ENCODE results near the gene STK4.
"Not testable (repeated sequence)": the region's sequence is repeated elsewhere in the genome, so short reads cannot be mapped to it uniquely, and the experiment has no call there.

STK4 gene

DNA sequence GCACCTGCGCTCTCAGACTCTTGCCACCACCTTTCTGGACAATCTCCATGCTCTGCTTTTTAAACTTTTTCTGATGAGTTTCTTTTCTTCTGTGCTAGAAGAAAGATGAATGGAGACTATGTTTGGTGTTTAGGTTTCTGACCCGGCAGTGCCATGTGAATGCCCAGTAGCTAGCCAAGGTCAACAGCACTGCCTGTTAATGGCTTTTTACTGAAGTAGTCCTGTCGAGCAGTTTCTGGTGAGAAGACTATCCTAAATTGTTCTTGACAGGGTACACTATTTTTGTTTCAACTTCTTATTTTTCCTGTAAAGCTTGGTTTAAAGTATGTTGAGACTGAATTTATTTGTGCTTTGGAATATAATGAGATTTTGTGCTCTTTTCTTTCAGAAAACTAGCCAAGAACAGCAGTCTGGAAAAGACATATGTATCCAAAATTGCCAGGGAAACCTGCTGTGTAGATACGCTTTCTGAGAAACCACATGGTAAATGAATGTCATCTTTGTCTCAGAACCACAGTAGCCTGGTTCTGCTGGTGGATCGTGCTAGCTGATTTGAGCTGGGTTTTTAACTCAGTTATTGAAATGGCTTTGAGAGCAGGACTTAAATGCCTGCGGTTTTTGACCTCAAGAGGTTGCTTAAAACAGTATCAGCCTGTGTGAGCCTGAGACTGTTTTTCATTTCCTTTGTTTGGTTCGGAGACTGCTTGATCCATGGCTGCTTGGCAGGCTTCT, 86.6 kb downstream of the STK4 start:
- DNase-seq (ENCODE audit: low spot score) (no peak), FAIRE-seq (no peak)

GRCh38 chr20:45053430-45054351, 87.4 kb downstream of the STK4 start:
- no peak for FAIRE-seq
- no peak for DNase-seq (ENCODE audit: low spot score)

- DNase-seq (ENCODE audit: low spot score), result no peak
- FAIRE-seq, result no peak
Measured at GRCh38 chr20:45055056-45055455, 88.7 kb downstream of the STK4 start.

- DNase-seq (ENCODE audit: low spot score), result no peak
- no peak for FAIRE-seq
Measured at GRCh38 chr20:45056473-45057173, 90.3 kb downstream of the STK4 start.

- DNase-seq (ENCODE audit: low spot score) (no peak), FAIRE-seq (no peak)
Measured at GRCh38 chr20:45058168-45058850, 92.0 kb downstream of the STK4 start.

DNA sequence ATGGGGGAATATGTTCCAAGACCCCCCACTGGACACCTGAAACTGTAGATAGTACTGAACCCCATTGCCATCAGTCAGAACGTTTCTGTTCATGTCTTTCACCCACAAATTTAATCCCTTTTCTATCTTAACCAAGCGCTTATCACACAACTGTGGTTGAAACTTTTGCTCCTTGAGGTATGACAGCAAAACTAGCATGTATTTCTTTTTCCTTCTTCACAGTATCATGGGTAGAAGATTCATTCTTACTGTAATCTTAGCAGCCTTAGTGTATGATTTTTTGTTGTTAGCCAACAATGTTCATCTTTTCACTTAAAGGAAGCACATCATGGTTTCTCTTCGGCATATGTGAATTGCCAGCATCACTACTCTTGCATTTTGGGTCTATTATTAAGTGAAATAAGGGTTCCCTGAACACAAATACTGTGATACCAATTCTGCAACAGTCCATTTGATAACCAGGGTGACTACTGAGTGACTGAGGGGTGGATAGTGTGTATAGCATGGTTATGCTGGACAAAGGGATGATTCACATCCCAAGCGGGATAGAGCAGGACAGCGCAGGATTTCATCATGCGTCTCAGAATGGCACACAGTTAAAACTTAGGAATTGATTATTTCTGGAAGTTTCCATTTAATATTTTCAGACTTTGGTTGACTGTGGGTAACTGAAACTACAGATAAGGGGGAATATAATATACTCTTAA, 92.9 kb downstream of the STK4 start:
- DNase-seq (ENCODE audit: low spot score) (peak; percentile 54), FAIRE-seq (peak; percentile 2)

- DNase-seq (ENCODE audit: low spot score) (no peak), FAIRE-seq (no peak)
Measured at GRCh38 chr20:45060294-45060693, 94.0 kb downstream of the STK4 start.

DNA sequence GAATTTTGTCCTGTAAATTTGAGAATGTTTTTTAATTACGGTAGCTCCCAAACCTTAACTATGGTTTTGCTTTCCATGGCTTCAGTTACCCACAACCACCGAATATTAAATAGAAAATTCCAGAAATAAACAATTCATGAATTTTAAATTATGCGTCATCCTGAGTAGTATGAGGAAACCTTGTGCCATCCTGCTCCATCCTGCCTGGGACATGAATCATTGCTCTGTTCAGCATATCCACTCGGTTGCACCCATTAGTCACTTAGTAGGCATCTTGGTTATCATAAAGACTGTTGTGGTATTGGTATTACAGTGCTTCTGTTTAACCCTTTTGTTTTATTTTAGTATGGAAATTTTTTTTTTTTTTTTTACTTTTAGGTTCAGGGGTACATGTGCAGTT, 94.9 kb downstream of the STK4 start:
- FAIRE-seq (peak; percentile 96), DNase-seq (ENCODE audit: low spot score) (peak; percentile 91)

DNA sequence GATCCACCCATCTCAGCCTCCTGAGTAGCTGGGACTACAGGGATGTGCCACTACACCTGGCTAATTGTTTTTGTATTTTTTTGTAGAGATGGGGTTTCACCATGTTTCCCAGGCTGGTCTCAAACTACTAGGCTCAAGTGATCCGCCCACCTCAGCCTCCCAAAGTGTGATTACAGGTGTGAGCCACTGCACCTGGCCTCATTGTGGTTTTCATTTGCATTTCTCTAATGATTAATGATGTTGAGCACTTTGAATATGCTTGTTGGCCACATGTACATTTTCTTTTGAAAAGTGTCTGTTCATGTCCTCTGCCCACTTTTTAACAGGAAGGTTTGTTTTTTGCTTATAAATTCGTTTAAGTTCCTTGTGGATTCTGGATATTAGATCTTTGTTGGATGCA, 96.8 kb downstream of the STK4 start:
- not testable (repeated sequence) for DNase-seq (ENCODE audit: low spot score); FAIRE-seq

DNA sequence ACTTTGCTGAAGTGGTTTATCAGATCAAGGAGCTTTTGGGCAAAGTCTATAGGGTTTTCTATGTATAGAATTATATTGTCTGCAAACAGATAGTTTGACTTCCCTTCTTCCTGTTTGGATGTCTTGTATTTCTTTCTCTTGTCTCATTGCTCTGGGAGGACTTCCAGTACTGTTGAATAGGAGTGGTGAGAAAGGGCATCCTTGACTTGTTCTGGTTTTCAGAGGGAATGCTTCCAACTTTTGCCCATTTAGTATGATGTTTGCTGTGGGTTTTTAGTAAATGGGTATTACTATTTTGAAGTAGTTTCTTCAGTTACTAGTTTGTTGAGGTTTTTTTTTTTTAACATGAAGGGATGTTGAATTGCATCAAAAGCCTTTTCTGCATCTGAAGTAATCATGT, 98.5 kb downstream of the STK4 start:
- DNase-seq (ENCODE audit: low spot score), result no peak
- no peak for FAIRE-seq

- DNase-seq (ENCODE audit: low spot score) (no peak), FAIRE-seq (peak; percentile 69)
Measured at GRCh38 chr20:45066372-45066771, 100.1 kb downstream of the STK4 start.

DNA sequence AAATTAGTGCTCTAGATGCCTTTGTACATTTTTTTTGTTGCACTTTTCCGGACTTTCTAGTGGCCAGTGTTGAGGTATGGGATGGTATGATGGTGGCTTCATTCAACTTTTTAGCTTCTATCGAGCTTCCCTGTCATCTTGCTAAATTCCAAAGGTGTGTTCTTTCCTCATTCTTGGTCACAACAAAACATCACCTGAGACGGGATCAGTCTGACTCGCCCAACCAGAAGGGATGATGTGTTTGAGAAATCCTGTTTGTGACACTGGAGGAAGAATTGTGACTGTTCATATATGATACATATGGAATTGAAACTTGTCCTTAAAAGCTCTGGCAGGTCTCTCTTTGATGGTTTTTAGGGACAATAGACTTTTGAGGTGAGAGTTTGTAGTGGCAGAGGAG, 100.8 kb downstream of the STK4 start:
- FAIRE-seq (no peak), DNase-seq (ENCODE audit: low spot score) (no peak)

GRCh38 chr20:45067558-45067957, 101.2 kb downstream of the STK4 start:
- DNase-seq (ENCODE audit: low spot score), result no peak
- no peak for FAIRE-seq

GRCh38 chr20:45069261-45069660, 102.9 kb downstream of the STK4 start:
- DNase-seq (ENCODE audit: low spot score), result no peak
- FAIRE-seq, result no peak

DNA sequence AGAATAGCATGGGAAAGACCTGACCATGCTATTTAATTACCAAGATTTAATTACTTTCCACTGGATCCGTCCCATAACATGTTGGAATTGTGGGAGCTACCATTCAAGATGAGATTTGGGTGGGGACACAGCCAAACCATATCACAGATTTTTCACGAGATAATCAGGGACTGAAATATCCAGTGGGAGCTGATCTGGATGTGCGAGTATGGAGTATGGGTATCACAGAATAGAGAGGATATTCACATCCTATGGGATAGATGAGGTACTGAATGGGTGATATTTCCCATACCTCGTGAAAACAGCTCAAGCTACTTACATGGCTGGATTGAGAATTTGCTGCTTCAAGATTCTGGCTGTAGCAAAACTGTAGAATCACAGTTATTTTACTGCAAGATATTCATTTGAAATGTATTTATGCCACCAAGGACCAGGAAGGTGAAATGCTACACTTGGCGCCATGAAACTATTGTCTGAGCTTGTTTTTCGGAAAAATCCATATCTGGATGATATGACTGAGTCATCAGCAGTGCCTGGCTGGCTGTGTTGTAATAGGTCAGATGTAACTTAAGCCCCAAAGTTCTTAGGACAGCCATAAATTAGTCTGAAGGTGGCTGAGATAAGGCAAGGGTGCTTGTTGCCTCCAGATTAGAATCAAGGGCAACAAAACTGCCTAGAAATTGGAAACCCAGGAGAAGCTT, 104.8 kb downstream of the STK4 start:
- no peak for DNase-seq (ENCODE audit: low spot score)
- FAIRE-seq, result no peak

DNA sequence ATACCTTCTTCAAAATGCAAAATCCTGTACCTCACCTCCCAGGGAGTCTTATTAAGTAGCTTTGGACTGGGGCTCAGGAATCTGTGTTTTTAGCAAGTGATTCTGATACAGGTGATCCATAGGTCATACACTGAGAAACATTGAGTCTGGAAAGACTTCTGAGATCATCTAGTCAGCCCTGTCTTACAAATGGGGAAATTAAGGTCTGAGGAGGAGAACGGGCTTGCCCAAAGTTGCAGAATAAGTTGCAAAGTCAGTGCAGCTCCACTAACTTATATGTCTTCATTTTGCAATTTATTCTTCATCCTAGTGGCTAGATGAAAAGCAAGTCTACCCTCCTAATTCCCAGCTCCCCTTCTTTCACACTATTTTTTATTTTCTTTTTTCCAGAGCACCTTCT, 105.8 kb downstream of the STK4 start:
- DNase-seq (ENCODE audit: low spot score) (no peak), FAIRE-seq (no peak)

GRCh38 chr20:45073221-45073620, 106.9 kb downstream of the STK4 start:
- DNase-seq (ENCODE audit: low spot score), result no peak
- FAIRE-seq, result no peak

DNA sequence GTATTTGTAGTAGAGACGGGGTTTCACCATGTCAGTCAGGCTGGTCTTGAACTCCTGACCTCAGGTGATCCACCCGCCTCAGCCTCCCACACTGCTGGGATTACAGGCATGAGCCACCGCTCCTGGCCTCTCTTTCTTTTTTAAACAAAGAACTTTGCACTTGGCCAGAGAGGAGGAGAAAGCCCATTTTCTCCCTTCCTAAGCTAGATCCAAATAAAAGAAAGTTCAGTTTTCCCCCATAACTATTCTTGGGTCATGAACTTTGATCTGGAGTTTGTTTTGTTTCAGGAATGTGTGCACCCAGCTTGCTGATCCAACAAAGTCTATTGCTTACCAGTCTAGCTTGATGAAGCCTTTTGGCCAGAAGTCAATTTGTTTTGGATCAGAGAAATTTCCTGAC, 111.2 kb downstream of the STK4 start:
- no peak for FAIRE-seq
- DNase-seq (ENCODE audit: low spot score), result no peak

DNA sequence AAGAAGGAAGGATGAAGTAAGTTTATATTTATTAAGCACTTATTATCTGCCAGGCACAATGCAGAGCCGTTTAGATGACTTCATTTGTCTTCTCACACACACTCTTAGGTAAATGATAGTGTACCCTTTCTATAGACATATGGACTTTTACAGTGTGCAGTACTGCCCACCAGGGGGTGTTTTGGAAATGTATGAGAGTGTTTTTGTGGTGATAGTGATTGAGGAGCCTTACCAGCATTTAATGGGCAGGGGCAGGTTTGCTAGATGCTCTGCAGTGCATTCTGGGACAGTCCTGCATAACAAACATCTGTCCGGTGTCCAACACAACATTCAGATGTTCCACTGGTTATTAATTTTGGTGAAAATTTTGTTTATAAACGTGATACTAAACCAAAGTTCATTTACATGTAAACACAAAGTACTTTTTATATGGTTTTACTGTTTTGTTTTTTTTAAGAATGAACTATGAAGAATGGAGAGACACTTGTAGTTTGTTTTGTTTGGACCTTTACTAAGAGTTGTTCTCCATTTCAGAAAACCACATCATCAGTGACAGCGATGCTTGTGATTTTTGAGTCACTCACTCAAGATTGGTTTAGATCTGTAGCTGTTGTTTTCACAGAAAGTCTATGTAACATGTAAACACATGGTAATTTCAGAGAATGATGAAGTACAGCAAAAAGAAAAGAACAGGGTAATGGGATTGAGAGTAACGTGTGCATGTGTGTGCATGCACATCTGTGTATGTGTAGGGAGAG, 114.7 kb downstream of the STK4 start:
- DNase-seq (ENCODE audit: low spot score) (no peak), FAIRE-seq (no peak)
